Measurements from ENCODE around the gene TBC1D26. TPM values are rescaled to one million over a fixed set of nuclear protein-coding genes. Genes with fewer than 3 reads are reported as not detected.
"Not testable (repeated sequence)": the region's sequence is repeated elsewhere in the genome, so short reads cannot be mapped to it uniquely, and the experiment has no call there.

TBC1D26 gene
- total RNA-seq, 4 donors from 2014 or later: 0.13 to 0.25 TPM; not detected in 2

GRCh38 chr17:15730535-15730934, 1.5 kb upstream of the TBC1D26 start:
- H3K4me1 ChIP-seq; H3K27me3 ChIP-seq; DNase-seq; in situ Hi-C loops (cut with MboI; ENCODE audit: low sequenced_read_pairs in 4 of 4); intact Hi-C loops (cut with DNase I; ENCODE audit: low total_unique reads); H3K36me3 ChIP-seq; H3K4me3 ChIP-seq; H3K9me3 ChIP-seq; ATAC-seq; H3K27ac ChIP-seq: not testable (repeated sequence)

GRCh38 chr17:15733174-15733789, 1.2 kb downstream of the TBC1D26 start:
- DNase-seq; H3K9me3 ChIP-seq; H3K27ac ChIP-seq; H3K4me1 ChIP-seq; H3K4me3 ChIP-seq; H3K36me3 ChIP-seq; in situ Hi-C loops (cut with MboI; ENCODE audit: low sequenced_read_pairs in 4 of 4); H3K27me3 ChIP-seq; ATAC-seq; intact Hi-C loops (cut with DNase I; ENCODE audit: low total_unique reads): not testable (repeated sequence)

GRCh38 chr17:15736578-15736977, 4.5 kb downstream of the TBC1D26 start:
- H3K27ac ChIP-seq; in situ Hi-C loops (cut with MboI; ENCODE audit: low sequenced_read_pairs in 4 of 4); H3K27me3 ChIP-seq; DNase-seq; ATAC-seq; H3K36me3 ChIP-seq; H3K9me3 ChIP-seq; intact Hi-C loops (cut with DNase I; ENCODE audit: low total_unique reads); H3K4me1 ChIP-seq; H3K4me3 ChIP-seq: not testable (repeated sequence)

- Histone ChIP-seq H3K4me3 (no peak overlapping the region), H3K27ac (no peak overlapping the region), H3K4me1 (no peaks in the 10 kb centered on the region), H3K36me3 (no peaks in the 10 kb centered on the region), H3K9me3 (no peaks in the 10 kb centered on the region), H3K27me3 (no peaks in the 10 kb centered on the region)
- TF ChIP-seq CTCF (IDR thresholded peaks at IDR 0.05 in 4 of 5, conservative IDR thresholded peaks at IDR 0.05 in 1 of 5) (no peak), POLR2A (IDR thresholded peaks at IDR 0.05) (no peak)
- intact Hi-C loops (cut with DNase I; ENCODE audit: low total_unique reads) (no loop called here), in situ Hi-C loops (cut with MboI; ENCODE audit: low sequenced_read_pairs in 4 of 4) (no loop called here)
- ATAC-seq: no peak
- no peak for DNase-seq
Measured at GRCh38 chr17:15738066-15738465, 6.0 kb downstream of the TBC1D26 start.

GRCh38 chr17:15739259-15739658, 7.2 kb downstream of the TBC1D26 start:
- DNase-seq; H3K9me3 ChIP-seq; H3K4me1 ChIP-seq; H3K27me3 ChIP-seq; intact Hi-C loops (cut with DNase I; ENCODE audit: low total_unique reads); in situ Hi-C loops (cut with MboI; ENCODE audit: low sequenced_read_pairs in 4 of 4); H3K27ac ChIP-seq; H3K36me3 ChIP-seq; ATAC-seq; H3K4me3 ChIP-seq: not testable (repeated sequence)

- H3K9me3 ChIP-seq; H3K4me3 ChIP-seq; H3K27ac ChIP-seq; ATAC-seq; H3K4me1 ChIP-seq; H3K27me3 ChIP-seq; in situ Hi-C loops (cut with MboI; ENCODE audit: low sequenced_read_pairs in 4 of 4); intact Hi-C loops (cut with DNase I; ENCODE audit: low total_unique reads); H3K36me3 ChIP-seq; DNase-seq: not testable (repeated sequence)
Measured at GRCh38 chr17:15740041-15740440, 8.0 kb downstream of the TBC1D26 start.

GRCh38 chr17:15740570-15741120, 8.6 kb downstream of the TBC1D26 start:
- in situ Hi-C loops (cut with MboI; ENCODE audit: low sequenced_read_pairs in 4 of 4): no loop called here
- Histone ChIP-seq H3K27ac (no peak overlapping the region), H3K36me3 (no peaks in the 10 kb centered on the region), H3K4me1 (no peaks in the 10 kb centered on the region), H3K27me3 (no peaks in the 10 kb centered on the region), H3K9me3 (no peaks in the 10 kb centered on the region), H3K4me3 (no peak overlapping the region)
- ATAC-seq (no peak), DNase-seq (no peak)
- TF ChIP-seq POLR2A (IDR thresholded peaks at IDR 0.05): no peak
- no peak for TF ChIP-seq CTCF (IDR thresholded peaks at IDR 0.05 in 4 of 5, conservative IDR thresholded peaks at IDR 0.05 in 1 of 5)
- intact Hi-C loops (cut with DNase I; ENCODE audit: low total_unique reads): no loop called here
